ENCODE data around the gene ITPKC.
"Not testable (repeated sequence)": the region's sequence is repeated elsewhere in the genome, so short reads cannot be mapped to it uniquely, and the experiment has no call there.

- TF ChIP-seq ELF1 (CRISPR knock-in tag; IDR thresholded peaks at IDR 0.05); ETS1 (CRISPR knock-in tag; IDR thresholded peaks at IDR 0.05); SSRP1 (CRISPR knock-in tag; IDR thresholded peaks at IDR 0.05); ZNF883 (CRISPR knock-in tag; IDR thresholded peaks at IDR 0.05; ENCODE audit: not compliant biosample characterization); SRF (IDR thresholded peaks at IDR 0.05; ENCODE audit: low read depth, low read length); ZBTB1 (CRISPR knock-in tag; IDR thresholded peaks at IDR 0.05; ENCODE audit: borderline replicate concordance); SETDB1 (CRISPR knock-in tag; IDR thresholded peaks at IDR 0.05; ENCODE audit: borderline replicate concordance); ZUFSP (CRISPR knock-in tag; IDR thresholded peaks at IDR 0.05; ENCODE audit: borderline replicate concordance); EP300 (IDR thresholded peaks at IDR 0.05; ENCODE audit: low read depth in 2 of 2, low read length in 2 of 2); EP300 (CRISPR knock-in tag; IDR thresholded peaks at IDR 0.05; ENCODE audit: borderline replicate concordance); GABPA (IDR thresholded peaks at IDR 0.05; ENCODE audit: low read depth, low read length); GABPA (CRISPR knock-in tag; IDR thresholded peaks at IDR 0.05; ENCODE audit: low read depth): not testable (repeated sequence)
Observed at GRCh38 chr19:40766385-40766784, 49.5 kb downstream of the ITPKC start.

Data from HepG2 (cell line).